SKM-1 (cell line): ENCODE data around the gene SCPEP1.
"Not testable (repeated sequence)": the region's sequence is repeated elsewhere in the genome, so short reads cannot be mapped to it uniquely, and the experiment has no call there.

Source experiments
- DNase-seq: peaks from one replicate; lab custom pipeline; 2025; ENCODE audit not compliant: unreplicated experiment; lab: John Stamatoyannopoulos, UW

SCPEP1 gene, protein sequence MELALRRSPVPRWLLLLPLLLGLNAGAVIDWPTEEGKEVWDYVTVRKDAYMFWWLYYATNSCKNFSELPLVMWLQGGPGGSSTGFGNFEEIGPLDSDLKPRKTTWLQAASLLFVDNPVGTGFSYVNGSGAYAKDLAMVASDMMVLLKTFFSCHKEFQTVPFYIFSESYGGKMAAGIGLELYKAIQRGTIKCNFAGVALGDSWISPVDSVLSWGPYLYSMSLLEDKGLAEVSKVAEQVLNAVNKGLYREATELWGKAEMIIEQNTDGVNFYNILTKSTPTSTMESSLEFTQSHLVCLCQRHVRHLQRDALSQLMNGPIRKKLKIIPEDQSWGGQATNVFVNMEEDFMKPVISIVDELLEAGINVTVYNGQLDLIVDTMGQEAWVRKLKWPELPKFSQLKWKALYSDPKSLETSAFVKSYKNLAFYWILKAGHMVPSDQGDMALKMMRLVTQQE

DNA sequence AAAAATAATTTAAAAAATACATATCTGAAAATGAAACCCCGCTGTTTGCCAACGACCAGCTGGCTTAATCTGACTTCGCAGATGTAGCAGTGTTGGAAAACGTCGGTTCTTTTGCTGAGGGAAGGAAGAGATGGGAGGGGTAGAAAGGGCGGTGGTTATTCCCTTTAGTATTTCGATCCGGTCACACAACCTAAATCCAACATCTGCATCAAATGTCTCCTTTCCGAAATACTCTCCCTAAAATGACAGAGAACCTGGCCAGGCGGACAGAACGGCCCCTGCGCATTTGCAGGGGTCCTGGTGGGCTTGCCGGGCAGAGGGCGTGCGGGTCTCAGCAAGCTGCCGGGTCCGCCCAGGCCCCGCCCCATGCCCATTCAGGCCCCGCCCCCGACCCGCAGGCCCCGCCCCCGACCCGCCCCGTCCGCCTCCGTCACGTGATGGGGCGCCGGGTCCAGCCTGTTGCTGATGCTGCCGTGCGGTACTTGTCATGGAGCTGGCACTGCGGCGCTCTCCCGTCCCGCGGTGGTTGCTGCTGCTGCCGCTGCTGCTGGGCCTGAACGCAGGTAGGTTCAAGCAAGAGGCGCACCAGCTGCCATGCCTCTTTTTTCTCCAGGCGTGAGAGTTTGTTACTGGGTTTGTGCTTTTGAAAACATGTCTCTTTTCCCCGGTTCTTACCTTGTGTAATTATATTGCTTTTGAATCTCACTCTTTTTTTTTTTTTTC, at the start of gene SCPEP1:
Gene SCPEP1 (plus strand): TSS at position 459 of the 723 bp plus-strand sequence. CDS start 29 bp downstream, at position 488.
- DNase-seq: peak; percentile 62

DNA sequence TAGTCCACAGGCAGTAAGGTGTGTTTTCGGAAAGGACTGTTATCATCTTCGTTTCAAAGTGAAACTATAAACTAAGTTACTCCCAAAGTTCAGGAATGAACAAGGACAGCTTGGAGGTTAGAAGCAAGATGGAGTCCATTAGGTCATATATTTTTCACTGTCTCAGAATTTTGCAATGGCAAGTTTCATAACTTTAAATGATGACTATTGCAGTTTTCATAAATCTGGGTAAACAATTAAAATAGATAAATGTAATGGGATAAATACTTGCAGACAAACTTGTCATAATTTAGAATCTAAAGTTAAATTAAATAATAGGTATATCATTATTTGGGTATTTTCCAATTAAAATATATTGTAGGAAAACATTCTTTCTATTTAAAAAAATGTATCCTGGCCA, 49.3 kb upstream of the SCPEP1 start:
- DNase-seq: no peak

DNA sequence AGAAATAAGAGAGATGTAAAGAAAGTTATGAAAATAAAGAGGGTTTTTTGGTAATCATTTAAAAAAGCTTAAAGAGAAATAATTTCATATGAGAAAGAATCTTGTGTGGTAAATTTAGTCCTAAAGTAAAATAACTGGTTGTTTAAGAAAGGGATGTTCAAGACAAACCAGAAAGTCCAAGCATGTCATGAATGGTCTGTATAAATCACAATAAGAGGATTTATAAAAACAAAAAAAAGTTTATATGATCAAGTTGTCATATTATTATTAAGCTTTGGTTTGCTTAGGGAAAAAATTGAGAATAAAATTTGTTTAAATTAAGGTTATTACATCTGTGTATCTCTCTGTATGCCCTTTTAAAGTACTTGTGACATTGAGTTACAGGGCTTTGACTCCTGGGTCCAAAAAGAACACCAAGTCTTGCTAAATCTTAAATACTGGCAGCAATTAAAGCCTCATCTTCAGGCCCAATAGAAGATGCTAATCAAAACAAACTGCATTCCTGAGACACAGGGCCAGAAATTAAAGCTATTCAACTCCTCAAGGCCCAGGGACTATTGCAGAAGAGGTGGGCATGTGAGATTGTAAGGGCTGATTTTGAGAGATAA, 48.5 kb upstream of the SCPEP1 start:
- no peak for DNase-seq

DNA sequence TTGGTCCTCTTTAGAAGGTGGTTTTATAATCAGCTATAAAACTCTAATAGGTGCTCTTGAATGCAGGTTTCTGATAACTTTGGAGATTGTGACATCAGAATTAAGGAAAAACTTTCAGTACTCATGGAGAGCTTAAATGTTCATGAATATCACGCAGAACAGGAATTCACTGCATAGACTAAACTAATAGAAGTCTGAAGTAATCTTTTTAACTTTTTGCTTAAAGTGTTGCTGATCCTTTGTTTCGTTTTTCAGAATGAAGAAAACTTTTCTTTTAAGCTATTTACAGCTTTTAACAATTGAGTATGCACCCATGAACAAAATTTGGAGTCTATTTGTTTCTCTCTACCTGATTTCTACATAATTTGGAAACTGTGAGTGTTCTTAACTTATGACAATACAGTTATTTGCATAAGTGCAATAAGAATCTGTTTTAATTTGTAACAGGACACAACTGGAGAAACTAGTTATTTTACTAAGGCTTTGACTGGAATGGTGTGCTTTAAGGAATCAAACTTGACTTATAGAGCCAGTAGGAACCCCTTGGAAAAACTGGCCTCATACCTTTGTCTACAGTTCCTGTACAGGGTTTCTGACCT, 47.1 kb upstream of the SCPEP1 start:
- no peak for DNase-seq

DNA sequence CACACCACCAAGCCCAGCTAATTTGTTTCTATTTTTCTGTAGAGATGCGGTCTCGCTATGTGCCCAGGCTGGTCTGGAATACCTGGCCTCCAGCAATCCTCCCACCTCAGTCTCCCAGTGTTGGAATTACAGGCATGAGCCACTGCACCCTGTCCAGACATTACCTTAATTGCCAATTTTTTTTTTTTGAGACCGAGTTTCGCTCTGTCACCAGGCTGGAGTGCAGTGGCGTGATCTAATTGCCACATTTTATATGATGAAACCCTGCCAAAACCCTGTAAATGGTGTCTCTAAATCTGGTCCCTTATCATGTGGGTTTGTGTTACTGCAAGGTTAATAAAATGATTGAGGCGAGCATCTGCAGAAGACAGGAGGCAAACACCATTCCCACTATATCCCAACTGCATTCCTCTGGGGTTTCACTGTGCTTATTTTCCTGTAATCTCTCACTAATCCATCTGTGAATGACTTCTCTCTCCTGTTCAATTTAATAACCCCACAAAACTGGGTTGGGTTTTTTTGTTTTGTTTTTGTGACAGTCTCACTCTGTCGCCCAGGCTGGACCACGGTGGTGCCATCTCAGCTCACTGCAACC, 44.7 kb upstream of the SCPEP1 start:
- no peak for DNase-seq

DNA sequence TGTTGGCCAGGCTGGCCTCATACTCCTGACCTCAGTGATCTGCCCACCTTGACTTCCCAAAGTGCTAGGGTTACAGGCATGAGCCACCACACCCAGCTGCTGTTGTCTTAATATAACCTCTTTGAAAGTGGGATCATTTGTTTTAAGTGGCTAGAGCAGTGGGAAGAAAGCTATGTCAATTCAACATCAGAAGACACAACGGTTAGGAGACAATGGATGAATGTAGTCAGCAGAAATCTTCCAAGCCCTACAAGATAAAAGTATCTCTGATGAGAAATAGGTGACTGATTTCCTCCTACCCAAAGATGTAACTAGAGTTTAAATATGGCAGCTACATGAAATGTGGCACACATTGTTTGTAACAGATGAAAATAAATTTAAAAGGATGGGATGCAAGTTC, 44.1 kb upstream of the SCPEP1 start:
- no peak for DNase-seq

DNA sequence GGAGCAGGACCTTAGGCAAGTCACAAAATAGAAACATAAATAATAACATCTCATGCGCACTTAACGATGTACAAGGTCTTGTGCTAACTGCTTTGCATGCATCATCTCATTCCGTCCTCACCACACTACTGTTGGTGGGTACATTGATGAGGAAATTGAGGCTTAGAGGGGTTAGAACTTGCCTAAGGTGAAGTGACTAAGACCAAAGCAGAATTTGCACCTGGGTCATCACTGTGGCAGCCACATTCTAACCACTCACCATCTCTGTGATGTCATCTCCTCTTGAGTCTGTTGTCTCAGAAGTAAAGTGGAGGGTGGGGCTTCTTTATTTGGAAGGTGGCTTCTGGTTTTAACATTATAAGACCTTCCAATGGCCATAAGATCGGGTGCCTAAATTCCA, 43.7 kb upstream of the SCPEP1 start:
- DNase-seq: no peak

DNA sequence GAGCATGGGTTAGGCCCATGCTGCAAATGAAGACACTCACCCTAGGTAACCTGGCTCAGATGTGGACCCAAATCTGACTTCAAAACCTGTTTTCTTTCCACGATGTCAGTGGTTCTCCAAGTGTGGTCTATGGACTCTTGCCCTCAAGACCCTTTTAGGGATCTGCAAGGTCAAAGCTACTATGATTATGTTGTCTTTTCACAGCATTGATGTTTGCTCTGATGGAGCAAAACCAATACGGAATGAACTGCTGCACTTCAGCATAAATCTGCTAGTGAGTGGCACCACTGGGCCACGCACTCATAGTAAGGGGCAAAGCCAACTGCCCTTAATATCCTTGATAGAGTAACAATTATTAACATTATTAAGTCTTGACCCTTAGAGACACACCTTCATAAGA, 42.5 kb upstream of the SCPEP1 start:
- DNase-seq: no peak

DNA sequence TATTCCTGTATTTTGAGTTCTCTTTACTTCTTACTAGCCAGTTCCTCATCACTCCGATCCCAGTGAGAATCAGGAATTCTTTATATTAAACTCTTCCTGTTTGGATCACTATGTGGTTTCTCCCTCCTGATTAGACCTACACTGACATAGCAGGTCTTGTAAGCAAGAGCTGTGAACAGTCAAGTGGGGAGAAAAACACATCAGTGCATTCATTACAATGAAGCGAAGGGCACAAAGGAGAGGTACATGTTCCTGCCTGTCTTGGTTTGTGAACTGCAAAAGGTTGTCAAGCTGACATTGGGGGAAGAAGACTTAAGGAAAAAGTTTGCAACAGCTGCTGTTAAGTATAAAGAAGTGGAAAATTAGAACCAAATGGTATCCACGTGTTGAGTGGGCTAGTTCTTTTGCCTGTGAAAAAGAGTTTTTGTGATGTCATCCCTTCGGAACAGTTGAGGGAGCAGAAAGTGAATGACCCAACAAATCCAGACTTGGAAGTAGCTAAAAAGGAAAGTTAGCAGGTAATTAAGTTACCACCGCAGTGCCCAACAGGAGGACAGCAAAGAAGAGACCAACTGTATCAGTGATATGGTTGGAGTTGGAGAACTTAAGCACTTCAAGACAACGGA, 41.1 kb upstream of the SCPEP1 start:
- no peak for DNase-seq

DNA sequence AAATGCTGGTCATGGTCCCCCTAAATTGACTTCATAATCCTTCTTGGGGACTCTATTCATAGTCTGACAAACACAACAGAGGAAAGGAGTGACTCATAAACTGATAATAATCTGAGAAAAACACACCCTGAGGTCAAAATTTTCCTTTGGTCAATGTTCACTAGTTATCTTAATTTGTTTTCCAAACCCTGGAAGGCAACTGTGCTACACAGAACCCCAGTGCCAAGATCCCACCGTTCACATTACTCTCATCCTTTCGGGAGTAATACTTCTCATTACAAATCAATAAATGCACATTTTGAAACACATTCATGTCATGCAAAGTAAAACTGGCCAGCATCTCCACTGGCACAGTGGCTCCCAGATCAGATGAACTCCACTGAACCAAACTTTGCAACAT, 40.2 kb upstream of the SCPEP1 start:
- DNase-seq: no peak

DNA sequence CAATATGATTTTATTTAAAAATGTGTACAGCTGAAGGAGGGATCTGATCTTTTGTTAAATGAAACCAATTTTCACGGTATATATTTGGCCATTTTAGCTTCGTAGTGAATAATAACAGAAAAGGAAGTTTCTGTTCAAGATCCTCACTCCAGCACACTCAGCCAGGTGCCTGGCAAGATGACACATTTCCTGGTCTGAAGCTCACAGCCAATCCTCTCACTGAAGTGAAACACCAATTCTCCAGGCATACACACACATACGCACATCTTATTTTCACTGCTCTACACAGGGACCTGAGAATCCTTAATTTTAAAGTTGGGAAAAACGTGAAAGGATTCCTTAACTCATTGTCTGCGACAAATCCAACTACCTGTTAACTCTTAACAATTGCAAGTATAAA, 39.7 kb upstream of the SCPEP1 start:
- DNase-seq: not testable (repeated sequence)

DNA sequence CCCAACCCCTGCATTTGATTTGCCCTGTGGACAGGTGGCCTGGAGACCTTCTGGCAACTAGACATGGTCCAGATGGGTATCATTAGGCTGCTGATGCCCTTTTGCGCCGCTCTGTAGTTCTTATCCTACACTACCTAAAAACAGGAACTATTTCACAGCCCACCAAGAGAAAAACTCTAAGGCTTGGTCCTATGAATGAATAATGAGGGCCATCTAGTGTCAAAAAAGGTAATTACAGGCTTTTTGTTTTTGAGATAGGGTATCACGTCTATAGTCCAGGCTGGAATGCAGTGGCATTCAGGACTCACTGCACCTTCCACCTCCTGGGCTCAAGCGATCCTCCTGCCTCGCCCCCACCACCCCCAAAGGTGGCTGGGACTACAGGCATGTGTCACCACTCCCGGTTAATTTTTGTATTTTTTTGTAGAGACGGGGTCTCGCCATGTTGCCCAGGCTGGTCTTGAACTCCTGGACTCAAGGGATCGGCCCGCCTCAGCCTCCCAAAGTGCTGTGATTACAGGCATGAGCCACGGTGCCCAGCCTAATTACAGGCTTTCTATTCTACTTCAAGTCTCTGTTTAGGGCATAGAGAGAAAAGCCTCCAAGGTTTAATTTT, 38.0 kb upstream of the SCPEP1 start:
- peak; percentile 36 for DNase-seq

DNA sequence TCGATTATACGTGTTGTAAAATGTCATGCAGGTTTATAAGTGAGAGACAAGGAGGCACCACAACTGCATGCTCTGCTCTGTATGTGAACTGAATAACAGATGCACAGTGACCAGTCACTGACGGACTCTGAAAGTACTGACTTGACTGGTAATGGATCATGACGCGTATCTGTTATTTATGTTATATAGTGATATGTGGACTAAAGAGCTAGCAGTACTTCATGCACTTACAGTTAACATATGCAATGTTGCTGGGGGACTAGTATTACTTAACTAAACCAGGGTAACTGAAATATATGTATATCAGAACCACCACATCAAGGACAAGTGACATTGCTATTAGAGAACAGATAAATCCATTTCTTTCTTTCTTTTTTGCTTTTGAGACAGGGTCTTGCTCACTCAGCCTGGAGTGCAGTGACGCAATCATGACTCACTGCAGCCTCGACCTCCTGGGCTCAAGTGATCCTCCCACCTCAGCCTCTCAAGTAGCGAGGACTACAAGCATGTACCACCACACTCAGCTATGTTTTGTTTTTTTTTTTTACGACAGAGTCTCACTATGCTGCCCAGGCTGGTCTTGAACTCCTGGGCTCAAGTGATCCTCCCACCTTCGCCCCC, 34.3 kb upstream of the SCPEP1 start:
- DNase-seq: no peak

DNA sequence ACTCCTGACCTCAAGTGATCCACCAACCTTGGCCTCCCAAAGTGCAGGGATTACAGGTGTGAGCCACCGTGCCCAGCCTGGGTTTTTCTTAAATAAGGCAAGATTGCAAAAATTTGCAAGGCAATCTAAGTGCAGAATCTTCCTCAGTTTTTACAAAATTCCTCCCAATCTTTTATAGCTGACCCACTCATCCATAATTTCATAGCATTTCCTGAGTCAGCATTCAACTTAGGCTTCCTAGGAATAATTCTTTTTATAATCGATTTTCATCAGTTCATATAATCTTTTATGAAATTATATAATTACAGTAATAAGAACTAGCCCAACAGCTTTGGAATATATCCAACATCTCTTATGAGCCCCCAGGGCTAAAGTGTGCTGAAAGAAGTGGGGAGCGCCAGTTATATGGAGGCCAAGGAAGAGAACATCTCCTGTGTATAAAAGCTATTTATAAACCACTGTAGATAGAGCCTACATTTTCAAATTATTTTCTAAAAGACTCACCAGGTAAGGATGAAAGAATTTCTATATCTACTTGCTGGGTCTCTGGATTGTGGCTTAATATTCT, 31.9 kb upstream of the SCPEP1 start:
- no peak for DNase-seq

DNA sequence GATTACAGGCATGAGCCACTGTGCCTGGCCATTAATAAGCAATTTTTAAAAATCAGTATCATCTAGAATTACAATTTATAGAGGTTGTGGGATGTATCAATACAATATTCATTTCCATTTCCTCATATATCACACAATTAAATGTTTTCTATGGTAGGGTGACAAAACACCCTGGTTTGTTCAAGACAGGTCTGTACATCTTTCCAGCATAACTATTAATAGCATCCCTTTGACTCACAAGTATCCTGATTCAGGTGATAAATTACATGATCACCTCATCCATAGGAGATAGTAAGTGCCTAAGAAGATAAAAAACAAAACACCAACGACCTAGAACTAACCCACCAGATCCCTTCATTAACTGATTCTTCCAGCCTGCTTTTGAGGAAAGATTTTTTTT, 30.2 kb upstream of the SCPEP1 start:
- DNase-seq: no peak

DNA sequence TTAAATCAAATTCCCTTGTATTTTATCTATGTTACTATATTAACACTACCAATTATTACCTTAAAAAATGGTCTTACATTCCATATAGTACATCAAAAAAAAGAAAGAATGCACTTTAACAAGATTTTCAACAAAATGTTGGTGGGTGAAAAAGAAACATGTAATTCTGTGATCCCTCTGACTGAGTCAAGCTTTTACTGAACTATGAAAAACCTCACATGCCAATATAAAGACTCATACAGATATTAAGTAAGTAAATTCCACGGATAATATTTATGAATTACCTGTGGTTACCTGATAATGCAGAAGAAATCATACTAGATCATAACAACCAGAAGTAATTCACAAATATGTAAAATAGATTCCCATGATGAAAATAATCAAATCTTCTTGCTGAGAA, 29.4 kb upstream of the SCPEP1 start:
- no peak for DNase-seq

DNA sequence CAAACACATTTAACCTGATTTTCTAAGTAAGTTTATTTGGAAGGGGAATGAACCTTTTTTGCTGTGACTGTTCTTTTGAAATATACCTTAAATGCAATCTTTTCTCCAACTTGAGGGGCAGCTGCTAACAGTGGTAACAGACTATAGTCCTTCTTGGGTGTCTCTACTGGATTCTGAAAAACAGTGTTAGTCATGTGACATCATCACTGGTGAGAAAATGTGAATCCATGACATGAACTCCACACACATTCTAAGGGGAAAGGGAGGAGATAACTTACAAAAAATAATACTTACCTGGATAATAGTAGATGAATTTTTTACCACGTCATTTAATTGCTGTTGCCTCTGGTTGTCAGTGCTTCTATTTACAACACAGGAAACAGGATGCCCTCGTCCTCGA, 28.3 kb upstream of the SCPEP1 start:
- no peak for DNase-seq

DNA sequence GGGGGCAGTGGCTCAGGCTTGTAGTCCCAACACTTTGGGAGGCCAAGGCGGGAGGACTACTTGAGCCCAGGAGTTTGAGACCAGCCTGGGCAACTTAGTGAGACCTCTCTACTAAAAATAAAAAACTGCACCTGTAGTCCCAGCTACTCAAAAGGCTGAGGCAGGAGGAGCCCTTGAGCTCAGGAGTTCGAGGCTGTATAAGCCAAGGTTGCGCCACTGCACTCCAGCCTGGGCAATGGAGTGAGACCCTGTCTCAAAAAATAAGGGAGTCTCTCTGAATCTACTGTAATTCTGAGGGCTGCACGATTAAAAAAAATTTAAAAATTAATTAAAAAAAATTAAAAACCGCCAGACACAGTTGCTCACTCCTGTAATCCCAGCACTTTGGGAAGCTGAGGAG, 20.9 kb upstream of the SCPEP1 start:
- DNase-seq: no peak
